RWPE2 (cell line): ENCODE measurements around the gene ATP6V0A1.

Source experiments
- ATAC-seq: fragments of 200-7000 bp; cut with Tn5 transposase; 3 replicates; pipeline ENCODE4 v1.9.1; 2021; ENCODE audit warnings: low read depth
- DNase-seq: peaks from one replicate; pipeline ENCODE4 v3.0.0-alpha.2; 2020; ENCODE audit warnings: low spot score
- H3K27ac ChIP-seq: fragments of 450-650 bp; 2 replicates; pipeline ENCODE4 v1.5.1; 2017; ENCODE audit warnings: mild to moderate bottlenecking; ENCODE audit not compliant: poor library complexity, severe bottlenecking
- H3K27me3 ChIP-seq: fragments of 250-450 bp; sonication (Bioruptor Pico); 2 replicates; pipeline ENCODE4 v1.5.1; 2021; ENCODE audit warnings: mild to moderate bottlenecking, moderate library complexity; ENCODE audit not compliant: insufficient read depth, poor library complexity, severe bottlenecking
- H3K36me3 ChIP-seq: fragments of 250-450 bp; sonication (Bioruptor Pico); 2 replicates; pipeline ENCODE4 v1.5.1; 2020; ENCODE audit warnings: low read depth, mild to moderate bottlenecking, moderate library complexity
- H3K4me1 ChIP-seq: fragments of 250-450 bp; sonication (Bioruptor Pico); 2 replicates; pipeline ENCODE4 v1.5.1; 2021; ENCODE audit warnings: mild to moderate bottlenecking, moderate library complexity; ENCODE audit not compliant: insufficient read depth, poor library complexity, severe bottlenecking
- H3K4me3 ChIP-seq: fragments of 250-450 bp; sonication (Bioruptor Pico); 2 replicates; pipeline ENCODE4 v1.5.1; 2021; ENCODE audit warnings: mild to moderate bottlenecking, moderate library complexity; ENCODE audit not compliant: severe bottlenecking
- H3K9me3 ChIP-seq: fragments of 250-450 bp; sonication (Bioruptor Pico); 2 replicates; pipeline ENCODE4 v1.5.1; 2021; ENCODE audit warnings: mild to moderate bottlenecking, moderate library complexity; ENCODE audit not compliant: severe bottlenecking
- CTCF ChIP-seq: fragments of 450-650 bp; IDR thresholded peaks from one replicate; pipeline ENCODE4 v1.5.1; 2017; ENCODE audit warnings: mild to moderate bottlenecking, moderate library complexity; ENCODE audit not compliant: poor library complexity, severe bottlenecking

Gene ATP6V0A1

GRCh38 chr17:42527932-42528331, 69.3 kb downstream of the ATP6V0A1 start:
- Histone ChIP-seq H3K27me3 (no peaks in the 10 kb centered on the region), H3K36me3 (no peaks in the 10 kb centered on the region), H3K27ac (peak overlapping the region; percentile 97), H3K4me3 (no peak overlapping the region), H3K4me1 (peaks cover 48% of the 10 kb centered on the region), H3K9me3 (no peaks in the 10 kb centered on the region)
- ATAC-seq (no peak), DNase-seq (no peak)
- no peak for TF ChIP-seq CTCF

DNA sequence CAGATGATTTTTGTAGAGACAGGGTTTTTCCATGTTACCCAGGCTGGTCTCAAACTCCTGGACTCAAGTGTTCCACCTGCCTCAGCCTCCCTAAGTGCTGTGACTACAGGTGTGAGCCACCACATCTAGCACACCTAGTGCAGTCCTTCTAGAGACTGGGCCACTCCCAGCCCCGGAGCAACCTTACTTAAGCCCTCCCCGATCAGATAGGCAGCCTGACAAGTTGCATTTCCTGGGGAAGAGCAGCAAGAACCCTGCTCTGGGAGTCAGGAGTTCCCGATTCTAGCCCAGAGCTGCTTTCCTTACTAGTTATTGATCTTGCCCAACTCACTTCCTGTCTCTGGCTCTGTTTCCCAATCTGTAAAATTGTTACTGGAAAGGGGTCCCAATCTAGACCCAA, 70.4 kb downstream of the ATP6V0A1 start:
- Histone ChIP-seq H3K4me3 (no peak overlapping the region), H3K4me1 (peaks cover 48% of the 10 kb centered on the region), H3K36me3 (no peaks in the 10 kb centered on the region), H3K9me3 (no peaks in the 10 kb centered on the region), H3K27ac (peak overlapping the region; percentile 90), H3K27me3 (no peaks in the 10 kb centered on the region)
- no peak for TF ChIP-seq CTCF
- DNase-seq (no peak), ATAC-seq (no peak)

DNA sequence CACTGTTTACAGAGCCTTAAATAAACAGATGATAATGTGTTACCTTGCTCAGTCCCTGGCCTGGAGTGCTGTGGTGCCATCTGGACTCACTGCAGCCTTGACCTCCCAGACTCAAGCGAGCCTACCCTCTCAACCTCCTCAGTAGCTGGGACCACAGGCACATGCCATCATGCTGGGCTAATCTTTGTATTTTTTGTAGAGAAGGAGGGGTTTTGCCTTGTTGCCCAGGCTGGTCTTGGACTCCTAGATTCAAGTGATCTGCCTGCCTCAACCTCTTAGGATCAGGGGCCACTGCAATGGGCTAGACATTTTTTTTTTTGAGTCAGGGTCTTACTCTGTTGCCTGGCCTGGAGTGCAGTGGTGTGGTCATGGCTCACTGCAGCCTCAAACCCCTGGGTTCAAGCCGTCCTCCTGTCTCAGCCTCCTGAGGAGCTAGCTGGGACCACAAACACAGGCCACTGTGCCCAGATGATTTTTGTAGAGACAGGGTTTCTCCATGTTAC, 72.3 kb downstream of the ATP6V0A1 start:
- no peaks in the 10 kb centered on the region for H3K27me3 ChIP-seq
- H3K36me3 ChIP-seq: no peaks in the 10 kb centered on the region
- no peaks in the 10 kb centered on the region for H3K9me3 ChIP-seq
- no peak for DNase-seq
- no peak overlapping the region for H3K4me3 ChIP-seq
- peak overlapping the region; percentile 90 for H3K27ac ChIP-seq
- peaks cover 32% of the 10 kb centered on the region for H3K4me1 ChIP-seq
- no peak for TF ChIP-seq CTCF
- ATAC-seq: no peak

GRCh38 chr17:42531455-42532354, 73.0 kb downstream of the ATP6V0A1 start:
- peak; percentile 61 for TF ChIP-seq CTCF

More at GRCh38 chr17:42531455-42532354, 73.0 kb downstream of the ATP6V0A1 start:
- Histone ChIP-seq H3K27ac (peak overlapping the region; percentile 90), H3K4me3 (peak overlapping the region; percentile 38), H3K9me3 (no peaks in the 10 kb centered on the region), H3K36me3 (no peaks in the 10 kb centered on the region), H3K4me1 (peaks cover 29% of the 10 kb centered on the region), H3K27me3 (no peaks in the 10 kb centered on the region)
- no peak for DNase-seq
- ATAC-seq: no peak
